HepG2 (cell line): ENCODE data around the gene C1orf185. TPM values are rescaled to one million over a fixed set of nuclear protein-coding genes. Genes with fewer than 3 reads are reported as not detected.

ENCODE experiments used
- ATAC-seq: fragments of 200-7000 bp; cut with Tn5 transposase; 3 replicates; pipeline ENCODE4 v1.9.1; 2020; ENCODE audit warnings: mild to moderate bottlenecking, moderate library complexity
- BruUV-seq: library from RNA; stranded (reverse); fragments of 400-500 nt; replicated peaks from 2 replicates; lab custom pipeline; 2021; lab: Mats Ljungman, UMichigan
- CTCF ChIA-PET: fragments of 300-600 bp; formaldehyde crosslinking; extraction: SDS; loops from one replicate; lab custom pipeline; 2021; ENCODE audit warnings: low total read pairs, inconsistent platforms, low intra/inter-chr PET ratio; lab: Yijun Ruan, JAX
- POLR2A ChIA-PET: fragments of 350-600 bp; sonication (Branson Sonifier 250); formaldehyde crosslinking; loops from one replicate; lab custom pipeline; 2020; ENCODE audit warnings: antibody characterized with exemption, inconsistent platforms; lab: Yijun Ruan, JAX
- DNase-seq: peaks from one replicate; pipeline ENCODE4 v3.0.0-alpha.2; 2015; ENCODE audit warnings: low spot score
- FAIRE-seq: peaks from 3 replicates; lab custom pipeline; 2011; peaks lifted over from hg19 to GRCh38; lab: Jason Lieb, UNC
- H2AFZ ChIP-seq: one replicate; pipeline ENCODE4 v1.6.1; 2011; ENCODE audit warnings: low read length, inconsistent platforms
- H3K27ac ChIP-seq: fragments of 300-600 bp; 3 replicates; pipeline ENCODE4 v1.8.0; 2011; ENCODE audit warnings: mixed run types, mild to moderate bottlenecking, mixed read lengths, low read length, inconsistent platforms; ENCODE audit not compliant: insufficient read depth; ENCODE audit errors: extremely low read length
- H3K27me3 ChIP-seq, 2 experiments: fragments of 200-600 bp in 1 of 2; 2 replicates in 1 of 2; 3 replicates in 1 of 2; pipeline versions ENCODE4 v1.6.0 to v1.8.0; 2011; ENCODE audit warnings: low read length in 2 of 2, mild to moderate bottlenecking in 2 of 2, moderate library complexity in 2 of 2, inconsistent platforms in 1 of 2; ENCODE audit not compliant: insufficient read depth in 2 of 2, control insufficient read depth in 1 of 2
- H3K36me3 ChIP-seq, 2 experiments: fragments of 200-600 bp in 1 of 2; replicated peaks in 1 of 2; 2 replicates in 1 of 2; 3 replicates in 1 of 2; pipeline versions ENCODE4 v1.5.1 to v1.8.0; 2011; ENCODE audit warnings: low read length in 2 of 2, inconsistent platforms in 1 of 2; ENCODE audit not compliant: insufficient read depth in 2 of 2, control insufficient read depth in 1 of 2
- H3K4me1 ChIP-seq: 2 replicates; pipeline ENCODE4 v1.5.1; 2012; ENCODE audit warnings: low read length, inconsistent platforms; ENCODE audit not compliant: insufficient read depth
- H3K4me2 ChIP-seq: 2 replicates; pipeline ENCODE4 v1.6.0; 2011; ENCODE audit warnings: low read depth, low read length, inconsistent platforms
- H3K4me3 ChIP-seq, 3 experiments: fragments of 200-600 bp in 1 of 3; sonication (generic), shearing (Covaris generic) in 1 of 3; replicated peaks in 1 of 3; 2 replicates each; pipeline ENCODE4 v1.5.1; 2011 to 2016; ENCODE audit warnings: low read length in 3 of 3, inconsistent platforms in 2 of 3, low read depth in 2 of 3, mild to moderate bottlenecking in 2 of 3, control low read depth in 1 of 3, mixed read lengths in 1 of 3; ENCODE audit not compliant: insufficient read depth in 1 of 3
- H3K79me2 ChIP-seq: one replicate; pipeline ENCODE4 v1.6.1; 2011; ENCODE audit warnings: low read length, inconsistent platforms; ENCODE audit not compliant: insufficient read depth
- H3K9ac ChIP-seq: 2 replicates; pipeline ENCODE4 v1.6.0; 2011; ENCODE audit warnings: mild to moderate bottlenecking, low read depth, low read length, inconsistent platforms; ENCODE audit not compliant: insufficient read depth
- H3K9me3 ChIP-seq: 2 replicates; pipeline ENCODE4 v1.5.1; 2012; ENCODE audit warnings: mild to moderate bottlenecking, low read length
- H4K20me1 ChIP-seq: 2 replicates; pipeline ENCODE4 v1.6.0; 2011; ENCODE audit warnings: inconsistent platforms, mild to moderate bottlenecking, low read length, moderate library complexity; ENCODE audit not compliant: insufficient read depth
- HNF4G ChIP-seq, 2 experiments: sonication (generic) in 1 of 2; formaldehyde crosslinking in 1 of 2; IDR thresholded peaks; 2 replicates each; pipeline versions ENCODE4 v1.4.0 to v1.6.1; 2011 to 2020; ENCODE audit warnings: borderline replicate concordance in 2 of 2, low read depth in 2 of 2, mild to moderate bottlenecking in 2 of 2, low read length in 1 of 2, missing genetic modification reagents in 1 of 2, moderate library complexity in 1 of 2
- HNRNPUL1 ChIP-seq: fragments of 200-400 bp; formaldehyde crosslinking; IDR thresholded peaks from 2 replicates; pipeline ENCODE4 v1.6.1; 2017; ENCODE audit warnings: low read depth, mild to moderate bottlenecking, low read length, moderate library complexity
- MEF2D ChIP-seq: sonication (generic); formaldehyde crosslinking; IDR thresholded peaks from 2 replicates; pipeline ENCODE4 v1.5.1; 2020; ENCODE audit warnings: mild to moderate bottlenecking, missing genetic modification reagents
- NFE2L1 ChIP-seq: sonication (generic); formaldehyde crosslinking; IDR thresholded peaks from 2 replicates; pipeline ENCODE4 v1.4.0; 2020; ENCODE audit warnings: missing genetic modification reagents, mild to moderate bottlenecking, borderline replicate concordance
- NRL ChIP-seq: sonication (generic); formaldehyde crosslinking; IDR thresholded peaks from 2 replicates; pipeline ENCODE4 v1.5.0; 2020; ENCODE audit warnings: missing genetic modification reagents, mild to moderate bottlenecking, moderate library complexity, borderline replicate concordance
- RXRA ChIP-seq: sonication (generic); formaldehyde crosslinking; IDR thresholded peaks from 2 replicates; pipeline ENCODE4 v1.5.1; 2020; ENCODE audit warnings: missing genetic modification reagents
- ZNF720 ChIP-seq: sonication (generic); formaldehyde crosslinking; IDR thresholded peaks from 2 replicates; pipeline ENCODE4 v1.4.0; 2020; ENCODE audit warnings: missing genetic modification reagents
- WGBS: methylation state at CpG from one replicate; pipeline ENCODE4 v1.1.6; 2017; ENCODE audit warnings: low lambda C conversion rate; 5-methylcytosine and 5-hydroxymethylcytosine counted together
- in situ Hi-C: cut with HindIII; loops from 2 replicates; pipeline ENCODE4 v1.10.0; 2017; ENCODE audit warnings: low pct_unique_long_range_greater_than_20kb; ENCODE audit not compliant: extremely low pct_ligation_motif_present
- intact Hi-C: fragments of 100-400 bp; cut with micrococcal nuclease; formaldehyde crosslinking; loops from one replicate; pipeline ENCODE4 v1.10.0; 2022; ENCODE audit not compliant: unreplicated experiment
- polyA plus RNA-seq, 8 experiments: library from polyadenylated mRNA; depleted of rRNA in 3 of 8; stranded (reverse) in 7 of 8; unstranded in 1 of 8; fragments of >200 nt; fragmentation: Illumina TruSeq in 4 of 8; extraction: Trizol in 4 of 8; gene quantifications; 2 replicates each; pipeline versions ENCODE4 v1.2.1 to v1.2.3, GENCODE V29; 2011 to 2016; ENCODE audit warnings: low read depth in 4 of 8, missing spikeins in 1 of 8, mixed read lengths in 1 of 8; ENCODE audit not compliant: insufficient read depth in 1 of 8
- total RNA-seq, 5 experiments: library from RNA; depleted of rRNA; stranded (reverse); fragments of >200 nt; fragmentation: Illumina TruSeq; extraction: Trizol; gene quantifications; 2 replicates each; pipeline ENCODE4 v1.2.3, GENCODE V29; 2016; ENCODE audit warnings: low read depth in 1 of 5
- TF ChIP-seq, protein P1 (sequence below): sonication (generic); formaldehyde crosslinking; IDR thresholded peaks from 2 replicates; pipeline ENCODE4 v1.4.0; 2020; ENCODE audit warnings: mild to moderate bottlenecking, missing genetic modification reagents

C1orf185 gene
- total and polyA plus RNA-seq, 2 of the 13 experiments (the other 11 are each of a cell fraction or from before 2014, with no cell fraction given), result not detected

DNA sequence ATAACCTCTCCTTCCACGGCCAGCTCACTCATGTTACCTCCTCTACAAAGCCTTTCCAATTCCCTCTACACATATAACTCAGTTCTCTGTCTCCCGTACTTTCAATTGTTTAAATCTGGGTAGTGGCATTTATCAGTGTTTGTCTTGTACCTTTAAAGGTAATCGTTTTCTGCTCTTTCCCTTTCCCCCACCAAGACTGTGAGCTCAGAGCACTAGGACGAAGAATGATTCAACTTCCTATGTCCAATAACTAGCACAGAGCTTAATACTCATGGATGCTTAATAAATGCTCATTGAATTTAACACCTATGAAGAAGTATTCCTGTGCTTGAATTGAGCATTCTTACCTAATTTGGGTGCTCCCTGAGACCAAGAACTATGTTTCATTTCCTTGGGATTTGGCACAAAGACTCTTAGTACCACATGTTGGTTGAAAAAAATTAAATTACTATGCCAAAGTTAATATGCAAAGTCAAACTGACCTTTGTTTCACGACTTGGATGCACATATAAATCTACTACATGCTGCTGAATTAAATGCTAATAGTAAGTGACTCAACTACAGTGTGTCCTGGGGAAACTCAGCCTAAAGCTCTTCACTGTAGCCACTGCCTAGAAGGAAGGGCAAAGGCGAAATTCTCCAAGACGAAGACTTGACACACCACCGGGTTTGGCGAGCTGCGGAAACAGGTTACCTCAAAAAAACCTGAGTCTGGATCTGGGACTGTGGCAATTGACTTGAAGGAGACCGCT lies 30.6 kb upstream of the C1orf185 start:
- Histone ChIP-seq H3K4me3 (no peak overlapping the region), H3K27ac (no peak overlapping the region), H4K20me1 (no peaks in the 10 kb centered on the region), H3K4me2 (0 out of 2 replicates have a peak overlapping the region, but pooled peaks have one; percentile 10), H2AFZ (no peak overlapping the region), H3K27me3 (no peaks in the 10 kb centered on the region; a peak in 1 of 5 replicates), H3K9me3 (no peaks in the 10 kb centered on the region), H3K36me3 (no peaks in the 10 kb centered on the region), H3K79me2 (no peaks in the 10 kb centered on the region), H3K9ac (no peak overlapping the region), H3K4me1 (no peaks in the 10 kb centered on the region)
- FAIRE-seq, result no peak
- no TSS peak for BruUV-seq
- POLR2A ChIA-PET, result no interaction called here
- TF ChIP-seq NFE2L1 (CRISPR knock-in tag), result no peak
- TF ChIP-seq, protein P1, sequence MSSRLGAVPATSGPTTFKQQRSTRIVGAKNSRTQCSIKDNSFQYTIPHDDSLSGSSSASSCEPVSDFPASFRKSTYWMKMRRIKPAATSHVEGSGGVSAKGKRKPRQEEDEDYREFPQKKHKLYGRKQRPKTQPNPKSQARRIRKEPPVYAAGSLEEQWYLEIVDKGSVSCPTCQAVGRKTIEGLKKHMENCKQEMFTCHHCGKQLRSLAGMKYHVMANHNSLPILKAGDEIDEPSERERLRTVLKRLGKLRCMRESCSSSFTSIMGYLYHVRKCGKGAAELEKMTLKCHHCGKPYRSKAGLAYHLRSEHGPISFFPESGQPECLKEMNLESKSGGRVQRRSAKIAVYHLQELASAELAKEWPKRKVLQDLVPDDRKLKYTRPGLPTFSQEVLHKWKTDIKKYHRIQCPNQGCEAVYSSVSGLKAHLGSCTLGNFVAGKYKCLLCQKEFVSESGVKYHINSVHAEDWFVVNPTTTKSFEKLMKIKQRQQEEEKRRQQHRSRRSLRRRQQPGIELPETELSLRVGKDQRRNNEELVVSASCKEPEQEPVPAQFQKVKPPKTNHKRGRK, result no peak
- TF ChIP-seq NRL (CRISPR knock-in tag), result no peak
- TF ChIP-seq MEF2D, result no peak
- TF ChIP-seq ZNF720 (CRISPR knock-in tag), result no peak
- no peak for TF ChIP-seq RXRA
- no peak for TF ChIP-seq HNF4G (IDR thresholded peaks at IDR 0.05; ENCODE audit: borderline replicate concordance, low read depth, low read length)
- TF ChIP-seq HNF4G (CRISPR knock-in tag; IDR thresholded peaks at IDR 0.05; ENCODE audit: borderline replicate concordance, low read depth), result no peak
- TF ChIP-seq HNRNPUL1, result no peak
- no peak for ATAC-seq
- DNase-seq, result no peak
- CTCF ChIA-PET, result no interaction called here
- 52% methylated on average over 11 of the region's 11 CpGs for WGBS
- in situ Hi-C loops, result no loop called here
- intact Hi-C loops, result no loop called here
